ENCODE data around the gene RGS19.
"Not testable (repeated sequence)": the region's sequence is repeated elsewhere in the genome, so short reads cannot be mapped to it uniquely, and the experiment has no call there.

The RGS19 gene

DNA sequence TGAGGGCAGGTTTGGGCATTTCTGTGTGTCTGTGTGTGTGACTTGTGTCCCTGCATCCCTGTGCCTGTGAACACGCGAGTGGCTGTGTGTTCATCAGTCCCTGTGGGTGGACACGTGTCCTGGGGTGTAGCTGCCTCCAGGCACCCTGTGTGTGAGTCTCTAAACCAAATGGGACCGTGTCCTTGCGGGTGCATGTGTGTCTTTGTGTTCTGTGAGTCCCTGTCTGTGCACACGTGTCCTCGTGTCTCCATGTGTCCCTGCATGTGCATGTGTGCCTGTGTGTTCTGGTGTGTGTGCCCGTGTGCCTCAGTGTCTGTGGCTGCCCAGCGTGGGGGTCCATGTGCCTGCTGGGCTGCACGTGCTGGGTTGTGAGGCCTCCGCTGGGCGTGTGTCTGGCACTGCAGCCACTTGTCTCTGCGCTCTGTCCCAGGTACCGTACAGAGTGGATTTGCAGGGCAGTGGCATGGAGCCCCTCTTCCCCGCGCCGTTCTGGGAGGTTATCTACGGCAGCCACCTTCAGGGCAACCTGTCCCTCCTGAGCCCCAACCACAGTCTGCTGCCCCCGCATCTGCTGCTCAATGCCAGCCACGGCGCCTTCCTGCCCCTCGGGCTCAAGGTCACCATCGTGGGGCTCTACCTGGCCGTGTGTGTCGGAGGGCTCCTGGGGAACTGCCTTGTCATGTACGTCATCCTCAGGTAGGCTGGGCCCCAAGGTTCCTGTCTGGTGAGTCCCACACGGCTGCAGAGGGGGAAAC, 13.1 kb upstream of the RGS19 start:
- DNase-seq = no peak

DNA sequence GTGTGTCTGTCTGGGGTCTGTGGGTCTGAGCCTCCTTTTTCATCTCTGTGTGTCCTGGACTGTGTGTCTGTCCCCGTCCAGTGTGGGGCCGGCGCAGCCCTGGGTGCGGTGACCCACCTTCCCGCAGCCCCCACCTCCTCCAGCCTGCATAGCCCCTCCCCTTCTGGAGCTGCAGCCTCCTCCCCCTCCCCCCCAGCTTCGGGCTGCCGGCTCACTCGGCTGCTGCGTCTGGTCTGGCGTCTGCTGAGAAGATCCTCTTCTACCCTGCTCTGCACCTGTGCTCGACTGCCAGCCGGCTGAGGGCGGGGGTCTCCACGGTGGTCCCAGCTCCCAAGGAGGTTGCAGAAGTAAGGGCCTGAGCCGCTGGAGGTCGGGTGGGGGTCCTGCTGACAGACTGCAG, 12.5 kb upstream of the RGS19 start:
- no peak for DNase-seq

DNA sequence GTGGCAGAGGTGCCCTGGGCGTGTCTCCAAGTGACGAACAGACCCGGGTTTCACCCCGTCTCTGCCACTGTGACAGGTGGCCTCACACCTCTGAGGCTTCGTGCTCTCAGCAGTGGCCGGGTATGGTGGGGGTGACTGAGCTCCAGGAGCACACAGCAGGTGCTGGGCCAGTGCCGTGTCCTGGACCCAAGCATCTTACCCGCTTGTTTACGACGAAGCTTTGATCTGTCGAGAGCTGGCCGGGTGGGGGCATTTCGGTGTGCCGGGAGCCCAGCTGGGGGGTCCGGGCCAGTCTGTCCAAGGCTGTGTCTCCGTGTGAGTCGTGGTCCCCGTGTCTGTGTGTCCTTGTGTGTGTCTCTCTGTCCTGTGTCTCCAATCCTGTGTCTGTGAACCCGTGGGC, 12.0 kb upstream of the RGS19 start:
- DNase-seq = no peak

DNA sequence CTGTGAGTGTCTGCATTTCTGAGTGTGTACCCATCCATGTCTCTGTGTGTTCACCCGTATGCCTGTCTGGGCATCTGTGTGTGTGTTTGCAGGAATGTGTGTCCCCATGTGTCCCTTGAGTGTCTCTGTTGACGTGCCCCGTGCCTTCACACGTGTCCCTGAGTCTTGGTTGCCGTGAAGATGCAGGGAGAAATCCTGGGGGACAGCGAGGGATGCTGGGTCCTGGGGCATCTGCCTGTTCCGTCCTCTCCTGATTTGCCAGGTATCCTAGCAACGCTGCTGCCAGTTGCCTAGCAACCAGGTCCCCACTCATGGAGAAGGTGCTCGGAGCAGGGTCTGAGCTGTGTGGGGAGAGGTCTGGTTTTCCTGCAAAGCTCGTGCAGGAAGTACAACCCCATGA, 10.8 kb upstream of the RGS19 start:
- no peak for DNase-seq

DNA sequence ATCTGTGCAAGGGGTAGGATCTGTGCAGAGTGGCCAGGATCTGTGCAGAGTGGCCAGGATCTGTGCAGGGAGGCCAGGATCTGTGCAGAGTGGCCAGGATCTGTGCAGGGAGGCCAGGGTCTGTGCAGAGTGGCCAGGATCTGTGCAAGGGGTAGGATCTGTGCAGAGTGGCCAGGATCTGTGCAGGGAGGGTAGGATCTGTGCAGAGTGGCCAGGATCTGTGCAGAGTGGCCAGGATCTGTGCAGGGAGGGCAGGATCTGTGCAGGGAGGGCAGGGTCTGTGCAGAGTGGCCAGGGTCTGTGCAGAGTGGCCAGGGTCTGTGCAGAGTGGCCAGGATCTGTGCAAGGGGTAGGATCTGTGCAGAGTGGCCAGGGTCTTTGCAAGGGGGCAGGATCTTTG, 9.3 kb upstream of the RGS19 start:
- DNase-seq = not testable (repeated sequence)

DNA sequence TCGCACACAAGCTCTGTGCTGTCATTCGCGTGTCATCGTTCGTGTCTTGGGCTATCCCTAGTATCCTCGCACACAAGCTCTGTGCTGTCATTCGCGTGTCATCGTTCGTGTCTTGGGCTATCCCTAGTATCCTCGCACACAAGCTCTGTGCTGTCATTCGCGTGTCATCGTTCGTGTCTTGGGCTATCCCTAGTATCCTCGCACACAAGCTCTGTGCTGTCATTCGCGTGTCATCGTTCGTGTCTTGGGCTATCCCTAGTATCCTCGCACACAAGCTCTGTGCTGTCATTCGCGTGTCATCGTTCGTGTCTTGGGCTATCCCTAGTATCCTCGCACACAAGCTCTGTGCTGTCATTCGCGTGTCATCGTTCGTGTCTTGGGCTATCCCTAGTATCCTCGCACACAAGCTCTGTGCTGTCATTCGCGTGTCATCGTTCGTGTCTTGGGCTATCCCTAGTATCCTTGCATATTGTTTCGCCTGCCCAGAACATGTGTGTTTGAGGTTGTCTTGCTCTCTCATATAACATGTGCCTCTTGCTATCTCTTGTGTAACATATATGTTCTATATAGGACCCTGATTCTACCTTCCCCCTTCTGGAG, 8.0 kb upstream of the RGS19 start:
- not testable (repeated sequence) for DNase-seq

DNA sequence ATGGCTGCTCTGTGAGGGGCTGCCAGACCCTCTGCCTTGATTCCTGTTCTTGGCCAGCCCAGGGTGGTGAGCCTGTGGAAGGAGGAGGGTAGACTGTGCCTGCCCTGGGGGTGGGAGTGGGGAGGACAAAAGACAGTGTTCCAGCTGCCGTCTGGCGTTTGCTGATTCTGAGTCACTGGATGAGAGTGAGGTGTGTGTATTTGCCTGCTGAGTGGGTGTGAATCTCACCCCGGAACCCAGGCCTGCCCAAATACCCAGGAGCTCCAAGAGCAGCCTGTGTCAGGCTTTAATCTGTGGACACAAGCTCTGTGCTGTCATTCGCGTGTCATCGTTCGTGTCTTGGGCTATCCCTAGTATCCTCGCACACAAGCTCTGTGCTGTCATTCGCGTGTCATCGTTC, 7.5 kb upstream of the RGS19 start:
- DNase-seq = no peak

DNA sequence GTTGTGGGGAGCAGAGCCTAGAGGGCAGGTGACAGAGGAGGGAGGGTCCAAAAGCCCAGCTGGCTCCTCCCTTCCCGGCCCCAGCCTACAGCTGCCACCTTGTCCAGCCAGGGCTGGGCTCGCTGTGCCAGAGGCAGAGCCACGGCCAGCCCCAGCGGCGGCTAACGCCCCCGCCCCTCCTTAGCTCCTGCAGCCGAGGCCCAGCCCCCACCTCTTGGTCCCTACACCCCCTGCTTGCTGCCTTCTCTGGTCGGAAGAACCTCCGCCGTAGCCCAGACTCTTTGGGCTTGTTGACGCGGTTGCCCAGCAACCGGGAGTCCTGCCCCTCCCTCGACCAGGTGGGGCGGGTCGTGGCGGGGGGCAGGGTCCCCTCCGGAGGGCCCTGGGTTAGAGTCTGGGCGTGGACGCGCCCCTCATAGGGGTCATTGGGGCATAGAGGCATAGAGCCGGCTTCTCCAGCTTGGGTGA, 5.4 kb upstream of the RGS19 start:
- DNase-seq = no peak

DNA sequence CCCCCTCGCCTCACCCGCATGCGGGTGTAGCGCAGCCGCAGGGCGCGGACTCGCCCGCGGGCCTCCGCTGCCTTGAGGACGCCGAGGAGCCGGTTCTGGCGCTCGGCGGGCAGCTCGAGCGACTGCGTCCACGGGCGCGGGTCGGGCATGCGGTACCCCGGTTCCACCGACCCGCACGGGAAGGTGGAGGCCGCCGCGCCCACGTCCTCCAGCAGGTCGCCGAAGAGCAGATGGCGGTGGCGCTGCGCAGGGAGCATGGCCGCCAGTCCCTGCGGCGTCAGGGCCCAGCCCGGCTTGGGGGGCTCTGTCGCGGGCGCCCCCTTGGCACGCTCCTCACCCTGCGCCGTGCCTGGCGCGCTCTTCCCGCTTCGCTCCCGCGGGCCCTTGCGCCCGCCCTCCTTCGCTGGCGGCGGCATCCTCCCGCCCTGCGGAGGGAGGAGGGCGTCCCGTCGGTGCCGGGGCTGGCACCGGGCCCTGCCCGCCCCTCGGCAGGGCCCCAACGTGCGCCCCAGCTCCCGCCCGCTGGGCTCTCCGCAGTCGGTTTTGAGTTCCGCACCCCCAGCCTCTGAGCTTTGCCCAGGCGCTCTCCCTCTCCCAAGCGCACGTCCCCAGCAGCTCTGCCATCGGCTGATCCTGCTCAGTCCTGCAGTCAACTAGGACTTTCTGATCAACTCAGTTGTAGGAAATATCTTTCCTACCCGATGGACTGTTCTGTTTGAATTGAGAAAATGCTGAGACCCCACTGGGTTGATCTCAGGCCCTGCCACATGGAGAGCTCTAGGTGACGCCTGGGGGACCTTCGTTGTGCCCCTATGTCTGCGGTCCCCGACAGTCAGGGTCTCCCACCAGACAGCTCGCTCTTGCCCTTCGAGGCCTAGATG, 4.7 kb upstream of the RGS19 start, which contains the start of gene LKAAEAR1:
Gene LKAAEAR1, minus strand, starts transcription at position 595 of the 881 bp plus-strand sequence. Its CDS starts 179 bp downstream, at position 416.
- no peak for DNase-seq

DNA sequence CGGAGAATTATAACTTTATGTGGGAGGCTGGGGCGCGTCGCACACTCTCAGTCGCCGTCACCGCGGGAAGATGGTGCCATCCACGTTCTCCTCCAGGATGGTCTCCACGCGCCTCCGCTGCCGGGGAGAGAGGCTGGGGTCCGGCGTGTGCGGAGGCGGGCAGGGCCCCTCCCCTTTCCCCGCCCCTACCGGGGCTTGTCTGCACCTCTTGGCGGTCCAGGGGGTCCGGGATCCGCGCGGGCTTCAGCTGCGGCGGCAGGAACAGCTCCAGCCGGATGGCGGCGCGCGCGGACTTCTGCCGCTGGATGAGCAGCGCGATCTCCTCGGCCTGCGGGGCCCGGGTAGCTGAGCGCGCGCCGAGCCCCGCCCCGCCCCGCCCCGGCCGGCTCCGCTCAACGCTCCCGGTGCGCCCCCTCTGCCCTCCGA, 4.1 kb upstream of the RGS19 start:
- no peak for DNase-seq

DNA sequence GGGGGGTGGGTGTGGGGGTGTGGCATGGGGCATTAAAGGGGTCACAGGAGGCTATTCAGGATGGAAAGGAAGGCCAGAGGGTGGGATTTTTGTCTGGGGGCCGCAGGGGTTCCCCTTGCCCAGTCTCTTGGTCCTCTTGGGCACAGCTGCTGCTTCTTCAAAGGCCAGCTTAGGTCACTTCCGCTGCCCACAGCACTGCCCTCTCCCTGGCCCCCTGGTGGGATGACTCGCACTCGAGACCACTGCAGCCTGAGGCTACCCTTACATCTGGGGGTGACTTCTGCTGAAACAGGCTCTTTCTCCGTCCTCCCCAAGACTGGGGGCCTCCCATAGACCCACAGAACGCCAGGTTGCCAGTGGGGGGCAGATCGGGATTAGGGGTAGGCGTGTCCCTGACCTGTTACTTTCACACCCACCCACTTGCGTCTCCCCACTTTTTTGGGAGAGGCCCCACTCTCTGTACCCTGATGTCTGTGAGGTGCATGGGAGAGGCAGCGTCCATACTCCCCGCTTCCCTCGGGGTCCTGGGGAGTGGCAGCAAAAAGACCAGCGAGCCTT, 3.6 kb upstream of the RGS19 start:
- no peak for DNase-seq

DNA sequence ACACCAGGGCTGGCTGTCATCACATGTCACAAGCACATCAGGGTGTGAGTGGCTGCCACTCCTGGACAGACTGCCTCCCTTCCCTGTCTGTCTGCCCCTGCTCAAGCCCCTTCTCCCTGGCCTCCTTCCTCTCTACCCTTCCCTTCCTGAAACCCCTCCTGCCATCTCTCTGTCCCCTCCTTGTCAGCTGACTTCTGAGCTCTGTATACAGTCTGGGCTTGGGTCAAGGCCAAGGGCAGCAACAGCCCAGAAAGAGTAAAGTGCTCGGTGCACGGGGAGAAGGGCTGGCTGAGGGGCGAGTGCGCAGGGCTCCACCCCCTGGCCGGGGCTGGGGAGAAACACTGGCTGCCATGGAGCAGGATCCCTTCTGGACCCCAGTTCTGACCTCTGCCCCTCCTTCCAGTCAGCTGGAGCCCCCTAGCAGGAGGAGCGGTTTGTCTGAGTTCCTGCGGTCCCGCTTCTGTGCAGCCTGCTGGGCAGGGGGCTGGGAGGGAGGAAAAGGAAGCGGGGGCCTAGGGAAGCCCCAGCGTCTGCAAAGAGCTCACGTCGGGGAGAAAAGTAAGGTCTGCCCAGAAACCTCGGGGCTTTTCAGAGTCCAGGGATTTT, 2.9 kb upstream of the RGS19 start:
- DNase-seq = no peak

DNA sequence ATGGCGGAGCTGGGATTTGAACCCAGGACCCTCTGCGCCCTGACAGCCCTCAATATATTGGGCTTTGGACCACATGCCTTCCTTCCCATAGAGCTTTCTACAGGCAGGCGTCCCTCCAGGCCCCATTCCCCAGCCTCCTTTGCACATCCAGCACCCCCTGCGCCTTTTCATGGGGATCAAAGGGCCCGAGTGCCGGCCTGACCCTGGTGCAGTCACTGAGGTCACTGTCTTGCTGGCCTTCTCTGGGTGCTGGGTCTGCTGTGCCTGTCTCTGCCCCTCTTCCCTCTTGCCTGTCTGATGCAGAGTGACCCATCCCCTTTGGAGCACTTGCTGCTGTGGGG, 2.3 kb upstream of the RGS19 start:
- no peak for DNase-seq

DNA sequence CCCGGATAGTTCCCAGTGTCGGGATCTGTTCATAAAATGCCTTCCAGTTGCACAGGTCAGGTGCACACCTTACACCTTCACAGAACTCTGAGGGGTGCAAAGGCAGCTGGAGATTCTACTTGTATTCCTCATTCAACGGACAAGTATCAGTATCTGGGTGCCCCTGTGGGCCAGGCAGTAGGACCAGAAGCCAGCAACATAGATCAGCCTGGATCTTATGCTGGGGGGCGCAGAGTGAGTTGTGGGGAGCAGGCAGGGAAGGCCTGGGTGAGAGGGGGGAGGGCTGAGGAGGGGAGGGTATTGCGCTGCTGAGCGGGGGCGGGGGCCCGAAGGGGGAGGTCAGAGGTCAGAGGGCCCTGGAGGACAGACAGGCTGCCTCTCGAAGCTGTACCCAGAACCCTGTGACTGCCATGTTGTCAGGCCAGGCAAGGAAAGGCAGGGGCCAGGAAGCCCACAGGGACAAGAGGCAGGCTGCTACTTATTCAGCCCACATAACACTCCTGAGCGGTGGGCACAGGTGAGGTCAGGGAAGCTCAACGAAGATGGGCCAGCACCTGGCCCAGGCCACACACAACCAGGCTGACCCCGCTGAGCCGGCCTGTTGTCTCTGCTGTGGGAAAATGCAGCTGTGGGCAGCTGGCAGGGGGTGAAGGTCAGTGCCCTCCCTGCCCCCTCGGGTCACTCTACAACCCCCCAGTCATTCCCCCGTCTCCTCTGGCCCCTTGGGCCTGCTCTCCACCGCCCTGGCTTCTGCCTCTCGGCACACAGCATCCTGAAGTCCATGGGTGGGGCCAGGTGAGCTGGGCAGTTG, 1.7 kb upstream of the RGS19 start:
- no peak for DNase-seq

DNA sequence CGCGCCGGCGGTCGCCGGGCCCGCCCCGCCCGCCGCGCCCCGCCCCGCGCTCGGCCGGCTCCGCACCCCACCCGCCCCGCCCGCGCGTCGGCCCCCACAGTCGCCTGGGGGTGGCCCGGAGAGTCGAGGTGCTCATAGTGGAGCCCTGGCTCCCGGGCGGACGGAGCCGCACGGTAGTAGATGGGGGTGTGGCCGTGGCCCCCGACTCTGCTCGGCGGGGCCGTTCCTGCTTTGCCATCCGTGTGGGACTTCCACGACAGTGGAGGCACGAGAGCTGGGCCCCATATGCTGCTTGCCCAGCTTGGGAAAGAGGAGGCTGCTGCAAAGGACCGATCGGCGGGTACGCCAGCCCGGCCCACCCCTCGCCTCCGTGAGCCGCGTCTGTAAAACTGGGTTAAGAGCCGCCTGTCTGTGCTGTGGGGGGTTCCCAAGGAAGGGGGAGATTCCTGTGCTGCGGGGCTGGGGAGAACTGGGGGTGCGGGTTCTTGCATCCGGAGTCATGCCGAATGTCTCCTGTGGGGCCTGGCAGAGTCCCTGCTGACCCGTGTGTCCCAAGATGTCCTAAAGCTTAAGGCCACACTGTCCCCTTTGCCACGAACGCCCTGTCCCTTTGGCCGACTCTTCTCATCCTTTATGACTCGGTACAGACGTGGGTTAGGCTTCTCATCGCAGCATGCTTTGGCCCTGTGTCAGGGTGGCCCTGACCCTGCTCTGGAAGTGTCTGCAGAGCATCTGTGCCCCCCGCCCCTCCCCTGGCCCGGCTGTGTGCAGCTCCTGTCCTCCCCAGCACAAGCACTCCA, 895 bp upstream of the RGS19 start, which contains the start of gene OPRL1:
Gene OPRL1, plus strand, starts transcription at position 70 of the 800 bp plus-strand sequence. CDS start 12,639 bp downstream, outside the sequence.
- DNase-seq = no peak

DNA sequence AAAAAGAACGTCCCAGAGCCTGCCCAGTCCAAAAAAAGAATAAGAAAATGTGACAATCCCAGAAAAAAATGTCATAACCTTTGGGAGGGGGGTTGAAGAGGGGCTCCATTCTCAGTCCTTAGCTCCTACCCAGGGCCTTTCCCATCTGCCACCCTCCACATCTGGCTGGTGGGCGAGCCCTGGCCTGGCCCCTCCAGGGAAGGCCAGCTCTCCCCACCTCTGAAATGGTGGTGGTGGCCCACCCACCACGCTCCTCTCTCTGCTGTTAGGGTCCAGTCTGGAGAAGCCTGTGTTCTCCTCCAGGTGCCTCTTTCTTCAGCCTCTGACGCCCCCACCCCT, 415 bp downstream of the RGS19 start:
- no peak for DNase-seq

DNA sequence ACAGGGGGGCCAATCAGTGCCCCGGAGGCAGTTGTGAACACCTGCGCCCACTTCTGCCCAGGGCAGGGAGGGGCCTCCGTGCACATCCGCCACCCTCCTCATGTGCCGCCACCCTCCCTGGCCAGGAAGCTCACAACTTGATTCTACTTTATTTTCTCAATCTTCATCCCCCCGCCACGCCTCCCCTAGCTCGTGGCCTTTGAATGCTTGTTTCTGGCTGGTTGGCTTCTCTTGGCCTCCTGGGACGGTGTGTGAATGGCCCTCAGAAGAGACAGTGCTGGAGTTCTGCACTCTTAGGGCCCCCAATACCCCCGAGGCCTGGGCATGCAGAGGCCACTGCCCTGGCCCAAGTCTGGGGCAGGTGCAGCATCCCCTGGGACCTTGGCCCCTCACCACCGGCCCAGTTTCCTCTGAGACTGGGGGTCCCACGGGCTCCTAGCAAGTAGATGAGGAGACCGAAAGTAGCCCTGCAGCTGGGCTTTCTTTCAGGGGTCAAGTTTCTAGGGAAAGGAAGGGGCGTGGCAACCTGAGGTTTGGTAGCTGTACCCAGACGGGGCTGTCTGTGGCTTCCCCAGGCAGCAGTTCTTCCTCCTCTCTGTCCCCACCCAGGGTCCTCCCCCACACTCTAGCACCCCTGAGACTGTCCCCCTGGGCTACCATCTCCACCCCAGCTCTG, 1.3 kb downstream of the RGS19 start:
- DNase-seq = no peak

DNA sequence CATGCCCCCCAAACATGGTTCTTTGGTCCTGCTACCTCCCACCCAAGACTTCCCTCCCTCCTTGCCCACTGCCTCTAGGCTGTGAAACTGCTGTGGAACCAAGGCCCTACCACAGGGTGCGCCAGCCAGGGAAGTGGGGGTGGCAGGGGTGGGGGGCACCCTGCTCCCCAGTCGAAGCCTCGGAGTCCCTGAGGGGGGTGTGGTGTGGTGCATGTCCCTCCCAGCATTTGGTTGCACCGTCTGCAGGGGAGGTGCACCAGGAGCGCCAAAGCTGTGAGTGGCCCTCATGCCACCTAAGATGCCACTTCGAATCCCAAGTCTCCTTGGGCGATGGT, 1.8 kb downstream of the RGS19 start:
- DNase-seq = no peak

DNA sequence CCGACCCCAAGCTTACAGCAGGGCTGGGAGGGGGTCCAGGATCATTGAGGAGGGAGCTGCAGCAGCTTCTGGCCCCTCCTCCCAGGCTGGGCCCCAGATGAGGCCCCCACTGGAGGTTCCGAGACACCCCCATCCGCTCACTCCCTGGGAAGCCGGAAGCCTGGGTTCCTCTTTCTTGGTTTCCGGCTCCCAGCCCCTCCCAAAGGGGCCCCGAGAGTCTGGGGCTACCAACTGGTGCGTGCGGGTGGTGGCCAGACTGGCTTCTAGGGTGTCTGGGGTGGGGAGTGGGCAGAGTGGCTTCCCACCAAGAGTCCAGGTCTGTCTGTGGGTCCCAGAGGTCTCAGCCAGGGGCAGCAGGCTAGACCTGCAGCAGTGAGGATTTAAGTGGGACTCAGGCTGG, 2.2 kb downstream of the RGS19 start:
- no peak for DNase-seq

All from activated CD4-positive, alpha-beta T cell treated with anti-CD3 and anti-CD28 coated beads for 1 hour (primary cell).